Stimulated activated CD4-positive, alpha-beta T cell treated with anti-CD3 and anti-CD28 coated beads, Interleukin-1b, Interleukin-23, amount 100 ng/mL, for 48 hours (primary cell): ENCODE results near the gene DHX35.
"Not testable (repeated sequence)": the region's sequence is repeated elsewhere in the genome, so short reads cannot be mapped to it uniquely, and the experiment has no call there.

Experiments used
- DNase-seq: peaks from one replicate; pipeline ENCODE4 v3.0.0-alpha.2; 2020

DHX35 gene

DNA sequence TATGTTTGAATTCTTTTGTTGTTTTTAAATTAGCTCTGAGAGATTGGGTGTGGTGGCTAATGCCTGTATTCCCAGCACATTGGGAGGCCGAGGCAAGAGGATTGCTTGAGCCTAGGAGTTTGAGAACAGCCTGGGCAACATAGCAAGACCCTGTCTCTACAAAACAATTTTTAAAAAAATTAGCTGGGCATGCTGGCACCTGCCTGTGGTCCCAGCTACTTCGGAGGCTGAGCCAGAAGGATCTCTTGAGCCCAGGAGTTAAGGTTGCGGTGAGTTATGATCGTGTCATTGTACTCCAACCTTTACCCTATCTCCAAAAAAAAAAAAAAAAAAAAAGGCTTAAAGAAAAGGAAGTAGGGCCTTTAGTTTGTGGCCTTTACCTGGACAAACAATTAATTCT, 22.9 kb downstream of the DHX35 start:
- DNase-seq: no peak

DNA sequence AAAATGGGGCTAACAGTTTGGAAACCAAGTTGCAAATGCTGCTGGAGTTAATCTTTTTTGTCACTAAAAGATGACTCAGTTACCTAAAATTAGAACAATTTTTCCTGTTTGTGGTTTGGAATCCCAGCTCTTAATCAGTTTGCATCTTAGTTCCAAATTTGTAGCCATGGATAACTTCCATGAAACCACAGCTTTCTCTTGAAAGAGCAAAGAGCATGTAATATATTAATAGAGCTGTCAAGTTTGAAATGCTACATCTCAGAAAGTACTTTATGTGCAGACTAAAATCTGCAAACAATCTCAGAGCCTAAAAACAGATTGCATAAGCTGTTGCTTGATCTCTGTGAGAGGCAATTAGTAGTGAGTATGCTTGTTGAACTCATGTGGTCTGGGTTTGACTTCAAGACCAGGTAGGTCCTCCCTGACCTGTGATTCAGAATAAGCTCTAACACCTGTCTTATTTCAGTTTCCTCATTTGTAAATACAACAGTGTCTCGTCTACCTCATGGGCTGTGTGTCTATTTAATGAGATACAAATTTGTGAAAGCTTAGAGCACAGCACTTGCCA, 23.5 kb downstream of the DHX35 start:
- no peak for DNase-seq

- DNase-seq: no peak
Measured at GRCh38 chr20:38986663-38987062, 24.5 kb downstream of the DHX35 start.

- DNase-seq: no peak
Measured at GRCh38 chr20:38987777-38988176, 25.6 kb downstream of the DHX35 start.

- DNase-seq: no peak
Measured at GRCh38 chr20:38990728-38991127, 28.6 kb downstream of the DHX35 start.

GRCh38 chr20:38991814-38992704, 29.9 kb downstream of the DHX35 start:
- no peak for DNase-seq

GRCh38 chr20:38995536-38996044, 33.4 kb downstream of the DHX35 start:
- no peak for DNase-seq

- DNase-seq: not testable (repeated sequence)
Measured at GRCh38 chr20:38996866-38997265, 34.7 kb downstream of the DHX35 start.

DNA sequence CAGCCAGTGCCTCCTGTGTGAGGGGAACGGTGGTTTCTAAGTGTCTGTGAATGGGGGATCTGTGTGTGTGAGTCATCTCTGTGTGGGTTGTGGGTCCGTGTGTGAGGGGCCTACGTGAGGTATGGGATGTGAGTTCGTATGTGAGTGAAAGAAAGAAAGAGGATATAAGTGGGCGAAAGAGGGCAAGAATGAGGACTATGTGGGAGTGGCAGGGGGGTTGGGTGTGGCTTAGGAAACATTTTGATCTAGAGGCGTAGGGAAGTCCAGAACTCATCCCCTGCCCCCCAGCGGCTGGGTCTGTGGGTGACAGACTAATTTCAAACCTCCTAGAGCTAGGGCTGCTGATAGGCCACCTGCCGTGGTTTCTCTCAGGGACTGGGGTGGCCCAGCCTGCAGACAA, 35.5 kb downstream of the DHX35 start:
- DNase-seq: peak; percentile 69

GRCh38 chr20:38999217-38999616, 37.1 kb downstream of the DHX35 start:
- no peak for DNase-seq

- DNase-seq: no peak
Measured at GRCh38 chr20:38999965-39000910, 38.1 kb downstream of the DHX35 start.

GRCh38 chr20:39004508-39004907, 42.4 kb downstream of the DHX35 start:
- no peak for DNase-seq

- DNase-seq: no peak
Measured at GRCh38 chr20:39009348-39009747, 47.2 kb downstream of the DHX35 start.

DNA sequence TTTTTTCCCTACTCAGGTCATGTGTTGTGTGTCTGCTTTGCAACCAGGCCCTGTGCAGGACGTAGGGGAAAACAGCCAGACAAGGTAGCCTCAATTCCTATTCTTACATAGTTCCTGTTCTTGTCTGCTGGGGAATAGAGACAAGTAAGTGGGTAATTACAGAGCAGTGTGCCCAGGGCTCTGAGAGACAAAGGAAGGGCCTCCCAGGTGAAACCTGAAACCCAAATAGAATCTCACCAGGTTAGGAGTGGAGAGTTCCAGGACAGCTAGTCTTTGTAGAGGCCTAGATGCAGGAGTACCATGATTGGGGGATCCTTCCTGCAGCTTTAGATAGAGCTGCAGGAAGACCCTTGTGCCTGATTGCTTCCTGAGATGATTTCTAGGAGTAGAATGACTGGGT, 48.4 kb downstream of the DHX35 start:
- DNase-seq: no peak

GRCh38 chr20:39013662-39014109, 51.5 kb downstream of the DHX35 start:
- no peak for DNase-seq

- DNase-seq: no peak
Measured at GRCh38 chr20:39016041-39016440, 53.9 kb downstream of the DHX35 start.

DNA sequence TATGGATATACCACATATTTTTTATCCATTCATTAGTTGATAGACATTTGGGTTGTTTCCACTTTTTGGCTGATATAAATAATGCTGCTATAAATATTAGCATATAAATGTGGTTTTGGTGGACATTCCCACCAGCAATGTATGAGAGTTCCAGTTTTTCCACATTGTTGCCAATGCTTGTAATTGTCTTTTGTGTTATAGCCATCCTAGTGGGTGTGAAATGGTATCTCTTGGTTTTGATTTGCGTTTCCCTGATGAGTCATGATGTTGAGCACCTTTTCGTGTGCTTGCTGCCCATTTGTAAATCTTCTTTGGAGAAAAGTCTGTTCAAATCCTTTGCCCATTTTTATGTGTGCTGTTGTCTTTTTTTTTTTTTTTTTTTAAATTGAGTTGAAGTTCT, 54.4 kb downstream of the DHX35 start:
- no peak for DNase-seq

DNA sequence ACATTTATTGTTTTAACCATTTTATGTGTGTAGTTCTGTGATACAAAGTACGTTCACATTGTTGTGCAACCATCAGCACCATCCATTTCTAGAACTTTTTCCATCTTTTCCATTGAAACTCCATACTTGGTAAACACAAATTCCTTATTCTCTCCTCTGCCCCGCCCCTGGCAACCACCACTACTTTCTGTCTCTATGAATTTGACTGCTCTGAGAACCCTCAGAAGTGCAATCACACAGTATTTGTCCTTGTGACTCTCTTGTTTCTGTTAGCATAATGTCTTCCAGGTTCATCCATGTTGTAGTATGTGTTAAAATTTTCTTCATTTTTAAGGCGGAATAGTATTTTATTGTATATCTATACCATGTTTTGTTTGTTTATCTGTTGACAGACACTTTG, 56.9 kb downstream of the DHX35 start:
- DNase-seq: no peak

- peak; percentile 55 for DNase-seq
Measured at GRCh38 chr20:39019805-39020325, 57.7 kb downstream of the DHX35 start.

- DNase-seq: no peak
Measured at GRCh38 chr20:39021748-39022147, 59.6 kb downstream of the DHX35 start.

GRCh38 chr20:39025883-39026282, 63.7 kb downstream of the DHX35 start:
- peak; percentile 14 for DNase-seq

- DNase-seq: no peak
Measured at GRCh38 chr20:39029364-39029763, 67.2 kb downstream of the DHX35 start.

DNA sequence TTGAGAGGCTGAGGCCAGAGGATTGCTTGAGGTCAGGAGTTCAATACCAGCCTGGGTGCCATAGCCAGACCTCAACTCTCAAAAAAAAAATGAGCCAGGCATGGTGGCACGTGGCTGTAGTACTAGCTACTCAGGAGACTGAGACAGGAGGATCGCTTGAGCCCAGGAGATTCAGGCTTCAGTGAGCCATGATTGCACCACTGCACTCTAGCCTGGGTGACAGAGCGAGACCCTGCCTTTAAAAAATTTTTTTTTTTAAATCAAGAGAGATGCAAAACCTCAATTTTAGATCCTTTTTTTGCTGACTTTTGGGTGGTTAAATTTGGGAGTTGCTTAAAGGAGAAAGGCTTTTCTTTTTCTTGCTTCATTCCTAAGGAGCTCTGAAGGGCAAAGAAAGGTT, 70.9 kb downstream of the DHX35 start:
- no peak for DNase-seq
